ENCODE results near the gene IL17B. TPM values are rescaled to one million over a fixed set of nuclear protein-coding genes. Genes with fewer than 3 reads are reported as not detected.

Gene IL17B
- total and polyA plus RNA-seq, 9 of the 15 experiments (the other 6 are each of a cell fraction or from before 2014, with no cell fraction given) = 0.28 to 2.6 (median 0.53) TPM; not detected in 2

- DNase-seq (ENCODE audit: extremely low read depth in 1 of 4, low spot score in 3 of 4) (peak in 1 of 4 experiments; percentile 20), FAIRE-seq (no peak), ATAC-seq (no peak)
- in situ Hi-C loops (cut with MboI) (no loop called here), intact Hi-C loops (cut with micrococcal nuclease) (no loop called here)
- Histone ChIP-seq H4K20me1 (replicated peaks; ENCODE audit: control insufficient read depth, insufficient read depth, low read length) (no peaks in the 10 kb centered on the region), H3K27ac (ENCODE audit: extremely low read depth, low read depth, low read length) (no peak overlapping the region; the same call in 2 of the 3 replicates), H3K9me3 (replicated peaks; ENCODE audit: control insufficient read depth, insufficient read depth, low read depth, low read length) (no peaks in the 10 kb centered on the region), H3K4me3 (no peak overlapping the region), H3K9me1 (ENCODE audit: control insufficient read depth, insufficient read depth, low read length) (no peaks in the 10 kb centered on the region), H2AFZ (ENCODE audit: low read depth, low read length) (no peak overlapping the region), H3K4me2 (ENCODE audit: insufficient read depth, low read length) (no peak overlapping the region), H3K4me1 (replicated peaks in 1 of 2; ENCODE audit: control insufficient read depth in 2 of 2, insufficient read depth in 2 of 2, low read length in 2 of 2) (peaks cover 9 to 13% of the 10 kb centered on the region in 2 experiments; a peak in 4 of 5 replicates), H3K9ac (ENCODE audit: insufficient read depth in 1 of 2, low read depth in 2 of 2, low read length in 2 of 2) (no peak overlapping the region), H3K27me3 (ENCODE audit: control insufficient read depth in 2 of 2, insufficient read depth in 2 of 2, low read length in 2 of 2) (no peaks in the 10 kb centered on the region), H3K79me2 (ENCODE audit: control insufficient read depth, insufficient read depth, low read length) (peaks cover 29% of the 10 kb centered on the region), H3K36me3 (ENCODE audit: control insufficient read depth, insufficient read depth, low read length) (peaks cover 52% of the 10 kb centered on the region)
- no TSS peak for BruUV-seq (replicated peaks)
- TF ChIP-seq RBM25 (IDR thresholded peaks at IDR 0.05; ENCODE audit: low read depth, low read length, severe bottlenecking) (no peak), ILF3 (IDR thresholded peaks at IDR 0.05; ENCODE audit: borderline replicate concordance) (no peak), KDM2B (CRISPR knock-in tag; IDR thresholded peaks at IDR 0.05) (no peak), JUN (IDR thresholded peaks at IDR 0.05; ENCODE audit: borderline replicate concordance, low read depth, low read length) (no peak), JUN (CRISPR knock-in tag; IDR thresholded peaks at IDR 0.05; ENCODE audit: borderline replicate concordance) (no peak), ZBTB11 (CRISPR knock-in tag; IDR thresholded peaks at IDR 0.05) (no peak), MTA2 (IDR thresholded peaks at IDR 0.05; ENCODE audit: low read depth) (no peak), KLF1 (tag; IDR thresholded peaks at IDR 0.05) (no peak), NCOR1 (IDR thresholded peaks at IDR 0.05) (no peak), HDAC1 (IDR thresholded peaks at IDR 0.05) (no peak), ZNF589 (CRISPR knock-in tag; IDR thresholded peaks at IDR 0.05; ENCODE audit: low read depth) (no peak), ZFPM2 (CRISPR knock-in tag; IDR thresholded peaks at IDR 0.05) (no peak), BHLHE40 (IDR thresholded peaks at IDR 0.05; ENCODE audit: low read length) (no peak)
- ChIA-PET CTCF (ENCODE audit: low intra/inter-chr PET ratio) (no interaction called here), POLR2A (interaction anchor here (0.6 to 8.3 kb wide), 9 partner anchors 8 to 1136 kb away, joined by 3 to 87 read pairs (median 3); partner anchors contain the start of gene GRPEL2)
- WGBS (ENCODE audit: insufficient coverage, low coverage, missing lambda C conversion rate) = 64% methylated on average over 1 of the region's 1 CpG
These were observed 23.4 kb downstream of the IL17B start for GRCh38 chr5:149355688-149356087.

Measured in K562 (cell line).